Adipocyte (in vitro differentiated cells): ENCODE measurements around the gene TNFAIP2.
"Not testable (repeated sequence)": the region's sequence is repeated elsewhere in the genome, so short reads cannot be mapped to it uniquely, and the experiment has no call there.

Experiments used
- DNase-seq: peaks from one replicate; pipeline ENCODE4 v3.0.0-alpha.2; 2015; ENCODE audit warnings: low read depth
- H3K27me3 ChIP-seq: replicated peaks from 2 replicates; pipeline ENCODE4 v1.7.0; 2013; ENCODE audit warnings: mild to moderate bottlenecking, low read length, moderate library complexity; ENCODE audit not compliant: control insufficient read depth, insufficient read depth
- H3K36me3 ChIP-seq: 2 replicates; pipeline ENCODE4 v1.7.0; 2013; ENCODE audit warnings: low read length, mild to moderate bottlenecking, moderate library complexity; ENCODE audit not compliant: control insufficient read depth, insufficient read depth, severe bottlenecking
- H3K4me1 ChIP-seq: 2 replicates; pipeline ENCODE4 v1.7.0; 2013; ENCODE audit warnings: mild to moderate bottlenecking, low read length, moderate library complexity; ENCODE audit not compliant: control insufficient read depth, insufficient read depth
- H3K4me3 ChIP-seq: 2 replicates; pipeline ENCODE4 v1.7.0; 2013; ENCODE audit warnings: mild to moderate bottlenecking, low read length, moderate library complexity
- H3K9ac ChIP-seq: 2 replicates; pipeline ENCODE4 v1.7.0; 2013; ENCODE audit warnings: mild to moderate bottlenecking, low read length, moderate library complexity
- H3K9me3 ChIP-seq: 2 replicates; pipeline ENCODE4 v1.7.0; 2013; ENCODE audit warnings: mild to moderate bottlenecking, low read length, moderate library complexity; ENCODE audit not compliant: control insufficient read depth

TNFAIP2 gene

DNA sequence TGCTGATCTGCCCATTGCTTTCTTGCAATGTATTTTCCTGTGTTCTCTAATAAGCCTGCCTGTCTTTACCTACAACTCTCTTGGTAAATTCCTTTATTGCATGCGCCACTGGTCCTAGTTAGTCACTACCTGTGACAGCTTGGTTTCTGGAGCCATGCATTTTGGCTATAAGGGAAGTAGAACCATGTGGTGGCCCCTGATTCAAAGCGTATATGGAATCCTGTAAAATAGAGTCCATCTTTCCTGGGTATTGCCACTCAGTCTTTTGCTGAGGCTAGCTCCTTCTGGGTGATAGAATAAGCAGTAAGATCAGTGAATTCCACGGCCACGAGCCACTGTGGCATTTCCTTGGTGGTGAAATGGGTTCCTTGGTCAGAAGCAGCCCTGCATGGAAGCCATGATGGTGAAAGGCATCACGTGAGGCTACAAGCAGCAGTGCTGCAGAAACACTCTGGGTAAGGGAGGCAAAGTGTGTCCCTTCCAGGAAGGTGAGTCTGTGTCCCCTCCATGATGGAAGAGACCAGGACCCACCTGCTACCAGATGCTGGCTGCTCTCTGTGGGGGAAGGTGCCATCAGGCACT is 19.6 kb downstream of the TNFAIP2 start:
- DNase-seq: no peak
- H3K4me3 ChIP-seq: no peak overlapping the region
- peaks cover 4% of the 10 kb centered on the region for H3K27me3 ChIP-seq
- H3K4me1 ChIP-seq: peaks cover 13% of the 10 kb centered on the region
- H3K9ac ChIP-seq: no peak overlapping the region
- H3K36me3 ChIP-seq: no peaks in the 10 kb centered on the region
- H3K9me3 ChIP-seq: no peaks in the 10 kb centered on the region

DNA sequence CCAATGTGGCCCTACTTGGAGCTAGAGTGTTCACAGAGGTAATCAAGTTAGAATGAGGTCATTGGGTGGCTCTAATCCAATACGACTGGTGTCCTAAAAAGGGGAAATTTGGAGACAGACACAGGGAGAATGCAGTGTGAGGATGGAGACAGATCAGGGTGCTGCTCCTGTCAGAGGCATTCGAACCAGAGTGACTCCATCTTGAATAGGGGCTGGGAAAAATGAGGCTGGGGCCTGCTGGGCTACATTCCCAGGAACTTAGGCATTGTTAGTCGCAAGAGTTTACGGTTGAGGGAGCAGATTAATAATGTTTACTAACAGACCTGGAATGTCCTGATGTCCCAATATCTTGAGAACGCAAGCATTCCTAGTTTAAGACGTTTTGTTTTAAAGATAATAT is 20.2 kb downstream of the TNFAIP2 start:
- no peaks in the 10 kb centered on the region for H3K9me3 ChIP-seq
- H3K4me3 ChIP-seq: no peak overlapping the region
- peaks cover 4% of the 10 kb centered on the region for H3K27me3 ChIP-seq
- H3K4me1 ChIP-seq: peaks cover 13% of the 10 kb centered on the region
- H3K36me3 ChIP-seq: no peaks in the 10 kb centered on the region
- no peak for DNase-seq
- H3K9ac ChIP-seq: no peak overlapping the region

DNA sequence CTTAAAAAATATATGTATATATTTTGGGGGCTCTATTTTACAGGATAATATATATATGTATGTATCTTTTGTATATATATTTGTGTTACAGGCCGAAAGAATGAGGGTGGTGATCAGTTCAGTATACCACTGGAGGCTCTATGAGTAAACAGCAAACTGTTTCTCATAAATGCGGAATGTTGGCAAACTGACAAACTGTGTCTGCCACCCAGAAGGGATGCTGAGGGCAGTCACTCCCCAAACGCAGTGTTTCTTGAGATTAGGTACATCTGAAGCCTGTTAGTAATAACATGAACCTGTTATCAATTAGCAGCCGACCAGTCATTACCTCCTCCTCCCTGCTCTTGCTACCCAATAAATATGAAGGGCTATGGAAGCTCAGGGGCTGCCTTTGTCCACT is 20.8 kb downstream of the TNFAIP2 start:
- Histone ChIP-seq H3K36me3 (no peaks in the 10 kb centered on the region), H3K9me3 (no peaks in the 10 kb centered on the region), H3K4me3 (no peak overlapping the region), H3K27me3 (peaks cover 4% of the 10 kb centered on the region), H3K9ac (no peak overlapping the region), H3K4me1 (peaks cover 13% of the 10 kb centered on the region)
- peak; percentile 80 for DNase-seq

DNA sequence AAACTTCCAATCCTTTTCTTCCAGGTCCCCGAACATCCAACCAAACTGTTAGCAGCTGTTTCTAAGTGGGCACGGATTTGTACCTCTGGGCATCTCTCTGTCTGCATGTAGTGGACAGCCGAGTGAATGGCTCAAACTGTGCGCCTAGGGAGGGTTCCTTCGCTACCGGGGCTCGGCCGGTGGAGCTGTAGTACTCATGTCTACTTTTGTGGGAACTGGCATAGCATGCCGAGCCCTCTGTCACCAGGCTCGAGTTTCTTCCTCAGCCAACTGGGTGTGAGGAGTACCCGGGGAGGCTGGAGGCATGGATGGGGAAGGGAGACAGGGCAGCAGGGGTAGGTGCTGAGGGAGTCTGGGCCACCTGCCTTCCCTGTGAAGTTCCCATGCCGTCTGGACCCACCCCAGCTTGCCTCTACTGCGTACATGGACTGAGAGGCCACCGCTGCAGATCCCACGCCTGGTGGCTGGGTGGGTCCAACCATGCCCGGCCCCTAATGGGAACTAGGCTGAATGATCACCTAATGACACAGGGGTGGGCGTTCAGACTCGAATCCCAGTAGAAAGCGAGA is 23.0 kb downstream of the TNFAIP2 start:
- H3K36me3 ChIP-seq: no peaks in the 10 kb centered on the region
- DNase-seq: no peak
- peaks cover 13% of the 10 kb centered on the region for H3K4me1 ChIP-seq
- H3K9me3 ChIP-seq: no peaks in the 10 kb centered on the region
- H3K27me3 ChIP-seq: peaks cover 4% of the 10 kb centered on the region
- H3K4me3 ChIP-seq: no peak overlapping the region
- H3K9ac ChIP-seq: no peak overlapping the region

DNA sequence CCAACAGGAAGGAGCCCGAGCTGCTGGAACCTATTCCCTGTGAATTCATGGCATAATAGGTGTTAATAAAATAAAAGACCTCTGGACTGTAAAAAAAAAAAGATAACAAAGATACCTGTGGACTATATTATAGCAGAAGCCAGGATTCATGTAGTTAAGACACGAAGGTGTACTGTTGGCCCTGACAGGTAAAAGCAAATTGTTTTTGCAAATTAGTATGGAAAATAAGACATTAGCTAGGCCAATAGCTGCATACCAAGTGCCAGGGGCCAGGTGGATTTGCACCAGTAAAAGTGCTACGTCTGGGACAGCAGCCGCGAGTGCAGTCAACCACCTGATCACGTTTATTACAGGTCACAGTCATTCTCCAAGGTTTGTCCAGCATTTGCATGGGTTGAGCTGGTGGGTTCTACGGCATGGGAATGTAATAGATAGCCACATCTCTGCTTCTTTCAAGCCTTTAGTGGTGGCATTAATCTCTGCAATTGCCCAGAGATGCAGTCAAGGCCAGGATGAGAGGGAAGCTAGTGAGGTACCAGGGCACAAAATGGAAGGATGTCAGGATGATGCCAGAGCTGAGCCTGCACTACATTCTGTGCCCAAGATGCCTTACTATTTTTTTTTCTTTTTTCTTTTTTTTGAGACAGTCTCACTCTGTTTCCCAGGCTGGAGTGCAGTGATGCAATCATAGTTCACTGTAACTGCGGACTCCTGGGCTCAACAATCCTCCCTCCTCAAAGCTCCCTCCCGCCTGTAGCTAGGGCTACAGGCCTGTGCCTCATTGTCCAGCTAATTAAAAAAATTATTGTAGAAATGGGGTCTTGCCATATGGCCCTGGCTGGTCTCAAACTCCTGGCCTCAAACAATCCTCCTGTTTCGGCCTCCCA is 26.3 kb downstream of the TNFAIP2 start:
- H3K36me3 ChIP-seq: no peaks in the 10 kb centered on the region
- H3K9ac ChIP-seq: no peak overlapping the region
- DNase-seq: peak; percentile 14
- no peaks in the 10 kb centered on the region for H3K27me3 ChIP-seq
- H3K4me1 ChIP-seq: peaks cover 3% of the 10 kb centered on the region
- H3K9me3 ChIP-seq: no peaks in the 10 kb centered on the region
- no peak overlapping the region for H3K4me3 ChIP-seq

DNA sequence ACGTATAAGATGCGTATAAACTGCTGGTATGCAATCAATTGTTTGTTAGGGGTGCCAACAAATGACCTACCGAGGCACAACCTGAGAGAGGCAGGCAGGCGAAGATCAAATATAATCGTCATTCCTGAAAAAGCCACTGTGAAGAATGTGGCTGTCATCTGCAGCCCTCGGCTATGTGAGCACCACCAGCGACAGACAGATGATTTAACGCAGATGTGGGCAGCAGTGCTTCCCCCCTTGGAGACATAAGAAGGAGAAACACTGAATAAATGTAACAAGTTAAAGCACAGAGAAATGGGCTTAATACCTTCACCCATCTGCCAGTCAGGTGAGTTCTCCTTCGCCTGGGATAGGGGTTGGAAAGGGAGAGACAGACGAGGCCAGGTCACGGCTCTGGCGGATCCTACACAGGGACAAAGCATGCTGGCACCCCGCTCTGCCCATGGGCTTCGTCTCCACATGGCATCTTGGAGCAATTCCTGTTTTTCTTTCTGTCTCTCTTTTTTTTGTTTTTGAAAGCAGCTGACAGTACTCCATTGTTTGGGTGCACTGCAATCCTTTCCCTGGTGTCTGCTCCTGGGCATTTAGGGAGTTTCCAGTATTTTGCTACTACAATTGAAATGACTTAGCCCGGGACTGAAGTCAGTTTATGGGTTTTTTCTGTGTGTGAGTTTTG is 28.1 kb downstream of the TNFAIP2 start:
- H3K4me1 ChIP-seq: peaks cover 15% of the 10 kb centered on the region
- peak; percentile 5 for DNase-seq
- no peak overlapping the region for H3K9ac ChIP-seq
- H3K27me3 ChIP-seq: no peaks in the 10 kb centered on the region
- H3K4me3 ChIP-seq: no peak overlapping the region
- H3K36me3 ChIP-seq: no peaks in the 10 kb centered on the region
- no peaks in the 10 kb centered on the region for H3K9me3 ChIP-seq

DNA sequence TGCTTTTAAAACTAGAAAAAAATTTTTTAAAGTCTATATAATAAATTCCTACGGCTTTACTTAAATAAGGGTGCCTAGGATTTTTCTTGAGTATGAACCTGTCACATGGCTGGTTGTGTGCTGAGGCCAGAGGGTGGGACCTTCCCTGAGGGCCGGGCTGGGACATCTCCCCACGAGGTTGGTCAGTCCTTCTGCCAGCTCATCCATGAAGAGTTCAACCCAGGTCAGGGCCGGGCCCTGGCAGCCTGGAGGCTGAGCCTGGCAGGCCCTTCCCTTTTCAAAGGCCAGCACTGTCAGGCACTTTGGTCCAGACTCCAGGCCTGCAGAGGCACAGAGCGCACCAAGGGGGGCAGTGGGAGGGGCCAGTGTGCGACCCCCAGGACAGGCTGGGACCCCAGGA is 31.7 kb downstream of the TNFAIP2 start:
- H3K4me3 ChIP-seq: no peak overlapping the region
- peak; percentile 24 for DNase-seq
- H3K4me1 ChIP-seq: peaks cover 15% of the 10 kb centered on the region
- no peaks in the 10 kb centered on the region for H3K9me3 ChIP-seq
- no peak overlapping the region for H3K9ac ChIP-seq
- H3K36me3 ChIP-seq: no peaks in the 10 kb centered on the region
- H3K27me3 ChIP-seq: no peaks in the 10 kb centered on the region

DNA sequence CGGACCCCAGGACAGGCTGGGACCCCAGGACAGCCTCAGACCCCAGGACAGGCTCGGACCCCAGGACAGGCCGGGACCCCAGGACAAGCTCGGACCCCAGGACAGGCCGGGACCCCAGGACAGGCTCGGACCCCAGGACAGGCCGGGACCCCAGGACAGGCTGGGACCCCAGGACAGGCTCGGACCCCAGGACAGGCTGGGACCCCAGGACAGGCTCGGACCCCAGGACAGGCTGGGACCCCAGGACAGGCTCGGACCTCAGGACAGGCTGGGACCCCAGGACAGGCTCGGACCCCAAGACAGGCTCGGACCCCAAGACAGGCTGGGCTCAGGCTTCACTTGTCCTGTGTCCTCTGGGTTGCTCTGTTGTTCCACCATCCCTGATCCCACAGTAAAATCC is 32.2 kb downstream of the TNFAIP2 start:
- Histone ChIP-seq H3K9ac (peak overlapping the region; percentile 17), H3K4me1 (peaks cover 15% of the 10 kb centered on the region)
- DNase-seq, H3K36me3 ChIP-seq, H3K27me3 ChIP-seq, H3K9me3 ChIP-seq, H3K4me3 ChIP-seq: not testable (repeated sequence)

DNA sequence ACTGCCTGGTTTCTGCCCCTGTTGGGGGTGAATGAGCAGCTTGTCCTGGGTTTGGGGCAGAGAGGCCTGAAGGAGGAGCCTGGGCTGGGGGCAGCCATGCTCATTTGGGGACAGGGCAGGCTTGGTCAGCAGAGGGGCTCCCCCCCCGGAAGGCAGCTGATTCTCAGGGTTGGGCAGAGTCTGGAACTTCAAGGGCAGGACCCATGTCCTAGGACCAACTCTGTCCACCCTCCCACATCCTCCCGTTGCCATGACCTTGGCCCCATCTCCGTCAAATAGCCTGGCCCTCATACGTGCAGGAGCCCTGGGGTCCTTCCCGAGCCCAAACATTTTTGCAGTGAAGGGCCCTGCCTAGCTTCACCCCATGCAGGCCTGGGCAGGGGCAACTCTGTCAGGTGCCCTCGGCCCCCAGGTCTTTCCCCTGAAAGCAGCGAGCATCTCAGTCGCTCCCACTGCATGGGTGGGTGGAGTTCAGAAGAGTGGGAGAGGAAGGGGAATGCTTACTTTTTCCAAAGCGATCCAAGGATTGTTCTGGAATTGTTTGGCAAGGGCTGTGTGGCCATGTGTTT is 32.6 kb downstream of the TNFAIP2 start:
- peak overlapping the region; percentile 17 for H3K9ac ChIP-seq
- H3K9me3 ChIP-seq: no peaks in the 10 kb centered on the region
- peaks cover 17% of the 10 kb centered on the region for H3K4me1 ChIP-seq
- DNase-seq: no peak
- no peaks in the 10 kb centered on the region for H3K27me3 ChIP-seq
- H3K4me3 ChIP-seq: no peak overlapping the region
- H3K36me3 ChIP-seq: no peaks in the 10 kb centered on the region

DNA sequence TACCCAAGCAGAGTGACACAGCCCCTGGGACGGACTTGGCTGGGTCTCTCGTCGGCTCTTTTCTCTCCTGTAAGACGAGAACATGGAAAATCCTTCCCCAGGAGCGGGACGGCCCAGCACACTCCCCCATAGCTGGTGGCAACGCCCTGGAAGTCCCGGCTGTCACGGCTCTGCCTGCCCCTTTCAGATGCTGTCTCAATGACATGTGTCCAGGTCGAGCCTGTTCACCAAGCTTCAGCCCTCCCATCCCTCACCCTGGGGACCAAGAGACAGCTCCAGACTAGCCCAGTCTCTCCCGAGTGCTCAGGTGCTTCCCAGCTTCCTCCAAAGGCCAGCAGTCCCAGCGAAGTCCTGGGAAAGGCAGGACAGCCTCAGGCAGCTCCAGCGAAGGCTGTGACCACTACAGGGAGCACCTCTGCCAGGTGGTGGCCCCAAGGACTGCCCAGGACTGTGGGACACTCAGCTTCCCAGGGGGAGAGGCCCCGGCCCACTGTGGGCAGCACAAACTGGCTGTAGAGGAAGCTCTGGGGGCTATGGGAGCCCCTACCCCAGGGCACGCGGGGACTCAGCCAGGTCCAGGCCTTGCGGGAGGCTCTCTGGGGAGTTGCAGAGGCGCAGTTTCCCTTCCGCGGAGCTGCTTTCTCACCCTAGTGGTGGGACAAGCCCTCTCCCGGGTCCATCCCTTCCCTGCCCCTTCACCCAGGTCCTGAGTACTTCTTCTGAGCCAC is 33.6 kb downstream of the TNFAIP2 start:
- DNase-seq: no peak
- H3K9ac ChIP-seq: no peak overlapping the region
- H3K4me1 ChIP-seq: peaks cover 25% of the 10 kb centered on the region
- H3K9me3 ChIP-seq: no peaks in the 10 kb centered on the region
- H3K4me3 ChIP-seq: no peak overlapping the region
- no peaks in the 10 kb centered on the region for H3K36me3 ChIP-seq
- H3K27me3 ChIP-seq: no peaks in the 10 kb centered on the region
